ENCODE results near the gene CFP. TPM values are rescaled to one million over a fixed set of nuclear protein-coding genes. Genes with fewer than 3 reads are reported as not detected.
A peak's percentile ranks its signal among the peaks of the same experiment; 100 is the strongest.

Gene CFP
- total and polyA plus RNA-seq, 2 of the 13 experiments (the other 11 are each of a cell fraction or from before 2014, with no cell fraction given) = 0.01 TPM; not detected in 1

- ATAC-seq (peak; percentile 96), DNase-seq (ENCODE audit: low spot score) (peak; percentile 91), FAIRE-seq (peak; percentile 64)
- no TSS peak for BruUV-seq (replicated peaks)
- Histone ChIP-seq H3K4me1 (ENCODE audit: insufficient read depth, low read length) (peaks cover 18% of the 10 kb centered on the region), H3K4me3 (replicated peaks in 1 of 3; ENCODE audit: insufficient read depth in 1 of 3, low read depth in 2 of 3, low read length in 3 of 3) (peak within 1 kb of the TSS; percentile 66 to 75 (median 71)), H2AFZ (ENCODE audit: low read length) (no peak within 1 kb of the TSS), H3K27me3 (ENCODE audit: control insufficient read depth in 1 of 2, insufficient read depth in 2 of 2, low read length in 2 of 2) (no peaks in the 10 kb centered on the region), H3K36me3 (replicated peaks in 1 of 2; ENCODE audit: control insufficient read depth in 1 of 2, insufficient read depth in 2 of 2, low read length in 2 of 2) (peaks cover 3 to 18% of the 10 kb centered on the region in 2 experiments; a peak in 4 of 5 replicates), H3K9me3 (ENCODE audit: low read length) (no peaks in the 10 kb centered on the region), H3K27ac (ENCODE audit: extremely low read length, insufficient read depth, low read length) (peak within 1 kb of the TSS; percentile 97), H3K9ac (ENCODE audit: insufficient read depth, low read depth, low read length) (peak within 1 kb of the TSS; percentile 90), H4K20me1 (ENCODE audit: insufficient read depth, low read length) (no peaks in the 10 kb centered on the region), H3K79me2 (ENCODE audit: insufficient read depth, low read length) (peaks cover 4% of the 10 kb centered on the region), H3K4me2 (ENCODE audit: low read depth, low read length) (peak within 1 kb of the TSS; percentile 74)
- intact Hi-C loops (cut with micrococcal nuclease; ENCODE audit: unreplicated experiment) = no loop called here
- in situ Hi-C loops (cut with HindIII; ENCODE audit: extremely low pct_ligation_motif_present, low pct_unique_long_range_greater_than_20kb) = no loop called here
- CTCF ChIA-PET (ENCODE audit: low intra/inter-chr PET ratio, low total read pairs) = no interaction called here
- POLR2A ChIA-PET = no interaction called here
- WGBS (ENCODE audit: low lambda C conversion rate) = under 1% methylated on average over 24 of the region's 54 CpGs
- TF ChIP-seq HNF4G (IDR thresholded peaks at IDR 0.05; ENCODE audit: borderline replicate concordance, low read depth, low read length) = no peak
- no peak for TF ChIP-seq HNF4G (CRISPR knock-in tag; IDR thresholded peaks at IDR 0.05; ENCODE audit: borderline replicate concordance, low read depth)
- no peak for TF ChIP-seq SKI (IDR thresholded peaks at IDR 0.05; ENCODE audit: partially characterized antibody)
- no peak for TF ChIP-seq ZSCAN22 (CRISPR knock-in tag; IDR thresholded peaks at IDR 0.05)
- TF ChIP-seq MIER3 (CRISPR knock-in tag; IDR thresholded peaks at IDR 0.05; ENCODE audit: borderline replicate concordance) = no peak
- TF ChIP-seq ZNF430 (CRISPR knock-in tag; IDR thresholded peaks at IDR 0.05) = no peak
- TF ChIP-seq SMARCC2 (IDR thresholded peaks at IDR 0.05) = no peak
- TF ChIP-seq U2AF1 (optimal IDR thresholded peaks at IDR 0.05; ENCODE audit: low read depth, low read length) = no peak
- no peak for TF ChIP-seq THYN1 (CRISPR knock-in tag; IDR thresholded peaks at IDR 0.05; ENCODE audit: borderline replicate concordance, low read depth)
- no peak for TF ChIP-seq ELK4 (CRISPR knock-in tag; IDR thresholded peaks at IDR 0.05; ENCODE audit: borderline replicate concordance)
- TF ChIP-seq HOXA5 (CRISPR knock-in tag; IDR thresholded peaks at IDR 0.05) = peak; percentile 38; the same call in 1 of the 2 replicates
- TF ChIP-seq ZBED4 (CRISPR knock-in tag; IDR thresholded peaks at IDR 0.05; ENCODE audit: borderline replicate concordance) = no peak
- no peak for TF ChIP-seq RBAK (CRISPR knock-in tag; IDR thresholded peaks at IDR 0.05)
- TF ChIP-seq ZNF552 (CRISPR knock-in tag; IDR thresholded peaks at IDR 0.05; ENCODE audit: borderline replicate concordance) = peak; percentile 22; the same call in 1 of the 2 replicates
- no peak for TF ChIP-seq ZNF580 (CRISPR knock-in tag; IDR thresholded peaks at IDR 0.05; ENCODE audit: borderline replicate concordance, low read depth)
- TF ChIP-seq ATF3 (CRISPR knock-in tag; IDR thresholded peaks at IDR 0.05) = no peak
- 0 out of 2 replicates have a peak, but pooled peaks have one; percentile 68 for TF ChIP-seq KLF6 (CRISPR knock-in tag; IDR thresholded peaks at IDR 0.05)
- TF ChIP-seq KLF15 (CRISPR knock-in tag; IDR thresholded peaks at IDR 0.05; ENCODE audit: borderline replicate concordance) = no peak
These were observed 29.1 kb upstream of the CFP start, which contains the start of gene UXT for GRCh38 chrX:47658684-47659420. TSS of gene UXT (minus strand) at chrX:47659180. CDS start at chrX:47658927, 253 bp downstream.

All from HepG2 (cell line).